GM18508 (cell line): Measurements from ENCODE around the gene SRPK2.
"Not testable (repeated sequence)": the region's sequence is repeated elsewhere in the genome, so short reads cannot be mapped to it uniquely, and the experiment has no call there.

Experiments used
- ATAC-seq: cut with Tn5 transposase; IDR thresholded peaks from one replicate; pipeline ENCODE4 v1.9.1; 2021; ENCODE audit warnings: moderate number of reproducible peaks; ENCODE audit not compliant: insufficient read depth, unreplicated experiment

SRPK2 gene

GRCh38 chr7:105388356-105389087 is at the start of gene SRPK2:
TSS of gene SRPK2 (minus strand) at chr7:105388921.
- no peak for ATAC-seq

DNA sequence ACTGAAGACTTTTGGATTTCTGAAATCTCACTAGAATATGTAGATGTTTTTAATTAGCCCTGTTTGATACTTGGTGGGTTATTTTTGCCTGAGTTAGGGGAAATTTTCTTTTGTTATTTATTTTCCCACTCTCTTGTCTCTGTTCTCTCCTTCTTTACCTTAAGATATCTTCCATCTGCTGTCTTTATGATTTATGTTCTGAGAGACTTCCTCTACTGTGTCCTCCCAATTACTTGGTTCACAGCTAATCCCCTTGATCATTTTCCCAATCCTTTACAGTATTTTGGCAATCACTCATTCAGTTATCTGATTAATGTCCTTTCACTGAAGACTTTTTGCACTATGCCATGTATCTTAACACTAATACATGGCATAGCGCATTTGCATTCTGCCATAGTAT is 49.5 kb upstream of the SRPK2 start:
- ATAC-seq = no peak

- not testable (repeated sequence) for ATAC-seq
These were observed 48.6 kb upstream of the SRPK2 start for GRCh38 chr7:105437356-105437755.

DNA sequence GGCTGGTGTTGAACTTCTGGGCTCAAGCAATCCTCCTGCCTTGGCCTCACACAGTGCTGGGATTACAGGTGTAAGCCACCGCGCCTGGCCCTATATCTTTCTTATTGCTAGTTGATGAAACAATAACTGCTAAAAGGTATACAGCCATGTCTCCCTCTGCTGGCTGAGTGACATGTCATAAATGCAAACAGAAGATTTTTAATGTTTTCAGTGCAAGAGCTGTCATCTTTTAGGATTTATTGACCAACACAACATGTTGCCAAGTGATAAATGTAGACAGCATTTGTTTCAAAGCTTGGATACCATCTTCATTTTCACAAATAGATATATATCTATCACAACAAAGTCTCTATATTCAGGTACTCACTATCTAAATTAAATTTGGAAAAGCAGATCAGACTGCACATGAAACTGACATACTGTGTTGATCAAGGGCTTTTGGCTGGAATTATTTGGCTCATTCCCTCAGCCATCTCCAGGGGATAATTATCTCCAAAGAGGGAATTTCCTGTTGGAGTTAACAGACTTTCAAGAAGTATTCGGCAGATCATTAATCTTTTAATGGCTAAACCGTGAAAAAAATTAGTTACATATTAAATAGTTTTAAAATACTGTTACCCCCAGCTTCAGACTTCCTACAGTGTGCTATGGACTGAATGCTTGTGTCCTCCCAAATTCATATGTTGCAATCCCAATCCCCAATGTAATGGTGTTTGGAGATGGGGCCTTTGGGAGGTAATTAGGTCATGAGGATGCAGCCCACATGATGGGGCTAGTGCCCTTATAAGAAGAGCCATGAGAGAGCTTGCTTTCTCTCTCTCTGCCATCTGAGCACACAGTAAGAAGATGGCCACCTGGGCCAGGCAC is 41.3 kb upstream of the SRPK2 start:
- ATAC-seq = no peak

DNA sequence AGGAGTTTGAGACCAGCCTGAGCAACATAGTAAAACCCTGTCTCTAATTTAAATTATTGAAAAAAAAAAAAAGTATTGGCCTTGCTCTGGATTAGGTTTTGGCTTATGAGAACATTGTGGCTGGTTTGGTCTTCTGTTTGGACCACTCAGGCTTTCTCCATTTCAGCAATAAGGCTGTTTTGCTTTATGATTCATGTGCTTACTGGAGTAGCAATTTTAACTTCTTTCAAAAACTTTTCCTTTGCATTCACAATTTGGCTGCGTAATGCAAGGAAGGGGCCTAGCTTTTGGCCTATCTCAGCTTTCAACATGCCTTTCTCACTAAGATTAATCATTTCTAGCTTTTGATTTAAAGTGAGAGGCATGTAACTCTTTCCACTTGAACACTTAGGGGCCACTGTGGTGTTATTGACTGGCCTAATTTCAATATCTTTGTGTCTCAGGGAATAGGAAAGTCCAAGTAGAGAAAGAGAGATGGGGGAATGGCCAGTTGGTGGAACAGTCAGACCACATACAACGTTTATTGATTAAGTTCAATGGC is 38.0 kb upstream of the SRPK2 start:
- no peak for ATAC-seq

GRCh38 chr7:105423987-105424386 is 35.3 kb upstream of the SRPK2 start:
- ATAC-seq = no peak

- ATAC-seq = no peak
These were observed 25.2 kb upstream of the SRPK2 start for GRCh38 chr7:105413887-105414437.

GRCh38 chr7:105410774-105411173 is 22.1 kb upstream of the SRPK2 start:
- ATAC-seq = not testable (repeated sequence)

GRCh38 chr7:105409775-105410174 is 21.1 kb upstream of the SRPK2 start:
- not testable (repeated sequence) for ATAC-seq

DNA sequence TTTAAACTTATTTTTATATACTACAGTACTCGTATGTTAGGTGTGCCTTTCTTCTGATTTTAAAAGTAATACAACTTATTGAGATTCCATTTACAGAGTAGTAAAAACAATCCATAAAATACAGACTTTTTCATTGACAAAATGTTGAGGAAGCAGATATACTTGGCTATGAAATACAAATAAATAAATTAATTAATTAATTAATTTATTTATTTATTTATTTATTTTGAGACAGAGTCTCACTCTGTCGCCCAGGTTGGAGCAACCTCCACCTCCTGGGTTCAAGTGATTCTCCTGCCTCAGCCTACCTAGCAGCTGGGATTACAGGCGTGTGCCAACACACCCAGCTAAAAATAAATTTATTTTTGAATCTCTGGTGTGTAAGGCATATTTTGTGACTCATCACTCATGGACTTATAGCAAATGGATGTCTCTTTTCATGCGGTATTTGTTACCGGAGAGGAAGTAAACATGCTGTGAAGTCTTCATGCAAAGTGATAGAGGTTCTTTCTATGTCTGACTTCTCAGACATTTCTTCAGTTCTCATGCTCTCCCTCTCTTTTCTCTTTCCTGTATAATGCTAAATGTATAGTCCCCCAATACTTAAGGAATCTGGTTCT is 20.2 kb upstream of the SRPK2 start:
- ATAC-seq = no peak

GRCh38 chr7:105403128-105403527 is 14.4 kb upstream of the SRPK2 start:
- no peak for ATAC-seq

DNA sequence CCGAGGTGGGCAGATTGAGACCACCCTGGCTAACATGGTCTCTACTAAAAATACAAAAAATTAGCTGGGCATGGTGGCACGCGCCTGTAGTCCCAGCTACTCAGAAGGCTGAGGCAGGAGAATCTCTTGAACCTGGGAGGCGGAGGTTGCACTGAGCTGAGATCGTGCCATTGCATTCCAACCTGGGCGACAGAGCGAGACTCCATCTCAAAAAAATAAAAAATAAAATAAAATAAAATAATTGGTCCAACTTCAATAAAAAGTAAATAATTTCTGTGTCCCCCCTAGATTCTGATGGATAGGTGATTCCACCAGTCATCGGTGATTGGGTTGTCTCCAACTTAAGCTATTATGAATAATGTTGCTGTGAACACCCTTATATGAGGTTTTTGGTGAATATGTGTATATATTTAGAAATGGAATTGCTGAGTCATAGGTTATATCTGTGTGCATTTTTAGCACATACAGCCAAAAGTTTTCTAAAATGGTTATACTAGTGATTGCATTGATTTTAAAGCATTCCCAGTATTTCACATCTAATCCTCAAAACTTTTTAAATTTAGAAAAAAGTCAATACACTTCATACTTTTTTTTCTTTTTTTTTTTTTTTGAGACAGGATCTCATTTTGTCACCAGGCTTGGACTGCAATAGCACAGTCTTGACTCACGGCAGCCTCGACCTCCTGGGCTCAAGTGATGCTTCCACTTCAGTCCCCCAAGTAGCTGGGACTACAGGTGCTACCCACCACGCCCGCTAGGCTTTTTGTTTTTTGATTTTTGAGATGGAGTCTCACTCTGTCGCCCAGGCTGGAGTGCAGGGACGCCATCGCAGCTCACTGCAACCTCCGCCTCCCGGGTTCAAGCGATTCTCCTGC is 13.7 kb upstream of the SRPK2 start:
- no peak for ATAC-seq

DNA sequence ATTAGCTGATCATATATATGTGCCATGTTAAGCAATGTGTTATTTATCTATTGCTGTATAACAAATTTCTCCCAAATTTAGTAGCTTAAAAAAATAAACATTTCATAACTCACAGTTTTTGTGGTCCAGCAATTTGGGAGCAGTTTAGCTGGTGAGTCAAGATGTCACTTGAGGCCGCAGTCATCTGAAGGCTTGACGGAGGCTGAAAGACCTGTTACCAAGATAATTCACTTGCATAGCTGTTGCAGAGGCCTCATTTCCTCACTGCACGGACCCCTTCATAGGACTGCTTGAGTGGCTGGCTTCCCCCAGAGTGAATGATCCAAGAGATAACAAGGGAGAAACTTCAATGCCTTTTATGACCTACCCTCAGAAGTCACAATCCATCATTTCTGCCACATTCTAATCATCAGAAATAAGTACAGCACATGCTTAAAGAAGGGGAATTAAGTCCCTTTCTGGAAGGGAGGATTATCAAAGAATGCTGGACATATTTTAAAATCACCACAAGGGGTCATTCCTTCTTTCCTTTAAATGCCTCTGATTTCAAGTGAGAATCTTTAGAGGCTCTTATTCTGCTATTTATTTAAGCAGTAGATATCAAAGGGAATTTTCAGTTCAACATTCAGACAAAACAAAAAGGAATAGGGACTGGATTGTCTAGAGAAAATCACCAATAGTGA is 10.5 kb upstream of the SRPK2 start:
- no peak for ATAC-seq

DNA sequence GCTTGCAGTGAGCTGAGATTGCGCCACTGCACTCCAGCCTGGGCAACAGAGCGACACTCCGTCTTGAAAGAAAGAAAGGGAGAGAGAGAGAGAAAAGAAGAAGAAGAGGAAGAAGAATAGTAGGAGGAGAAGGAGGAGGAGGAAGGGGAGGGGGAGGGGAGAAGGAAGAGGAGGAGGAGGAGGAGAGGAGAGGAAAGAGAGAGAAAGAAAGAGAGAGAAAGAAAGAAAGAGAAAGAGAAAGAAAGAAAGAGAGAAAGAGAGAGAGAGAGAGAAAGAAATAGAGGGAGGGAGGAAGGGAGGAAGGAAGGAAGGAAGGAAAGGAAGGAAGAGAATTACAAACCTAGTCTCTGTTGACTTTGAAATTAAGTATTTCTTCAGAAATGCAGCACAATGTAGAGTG is 7.8 kb upstream of the SRPK2 start:
- no peak for ATAC-seq

DNA sequence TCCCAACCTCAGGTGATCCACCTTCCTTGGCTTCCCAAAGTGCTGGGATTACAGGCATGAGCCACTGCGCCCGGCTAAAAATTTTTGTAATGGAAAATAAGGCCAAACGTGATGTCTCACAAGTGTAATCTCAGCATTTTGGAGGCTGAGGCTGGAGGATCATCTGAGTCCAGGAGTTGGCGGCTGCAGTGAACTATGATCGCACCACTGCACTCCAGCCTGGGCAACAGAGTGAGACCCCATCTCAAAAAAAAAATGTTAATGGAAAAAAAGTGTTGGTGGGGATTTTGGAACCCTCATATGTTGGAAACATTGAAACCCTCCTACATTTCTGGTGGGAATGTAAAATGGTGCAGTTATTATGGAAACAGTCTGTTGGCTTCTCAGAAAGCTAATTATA is 2.7 kb upstream of the SRPK2 start:
- no peak for ATAC-seq

DNA sequence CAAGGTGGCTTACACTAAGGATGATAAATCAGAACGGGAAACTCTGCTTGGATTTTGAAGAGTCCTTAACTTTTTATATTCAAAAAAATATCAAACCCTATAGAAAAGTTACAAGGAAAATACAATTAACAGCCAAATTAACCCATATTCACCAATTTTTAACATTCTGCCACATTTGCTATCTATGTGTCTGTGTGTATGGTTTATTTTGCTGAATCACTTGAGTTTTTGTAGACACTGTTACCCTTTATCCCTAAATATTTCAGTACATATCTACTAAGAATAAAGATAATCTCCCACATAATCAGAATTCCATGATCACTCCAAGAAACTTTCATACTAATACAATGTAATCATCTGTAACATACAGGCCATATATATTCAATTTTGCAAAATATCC is 1.2 kb upstream of the SRPK2 start:
- no peak for ATAC-seq

DNA sequence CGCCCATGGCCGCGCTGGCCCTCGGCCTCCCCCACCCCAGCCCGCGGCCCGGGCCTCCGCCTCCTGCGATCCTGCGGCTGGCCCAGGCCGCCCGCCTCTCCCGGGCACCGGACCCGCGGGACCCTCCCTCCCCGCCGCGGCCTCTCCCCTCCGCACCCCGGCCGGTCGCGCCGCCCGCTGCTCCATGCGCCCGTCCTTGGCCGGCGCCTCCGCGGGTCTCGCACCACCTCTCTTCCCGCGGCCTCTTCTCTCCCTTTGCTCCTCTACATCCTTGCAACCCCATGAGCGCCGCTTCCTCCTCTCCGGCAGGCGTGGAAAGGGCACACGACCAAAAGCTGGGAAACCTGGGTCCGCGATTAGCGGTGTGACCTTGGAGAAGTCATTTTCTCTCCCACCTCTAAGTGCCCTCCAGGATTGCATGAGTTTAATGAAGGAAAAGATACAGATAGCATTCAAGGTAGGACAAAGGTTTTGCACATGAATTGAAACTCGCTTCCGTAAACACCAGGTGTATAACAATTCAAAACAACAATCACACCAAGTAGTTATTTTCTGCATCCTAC is 448 bp upstream of the SRPK2 start:
- ATAC-seq = no peak

- ATAC-seq = no peak
These were observed 989 bp downstream of the SRPK2 start for GRCh38 chr7:105387508-105388355.
